ENCODE results near the gene LPCAT2. TPM values are rescaled to one million over a fixed set of nuclear protein-coding genes. Genes with fewer than 3 reads are reported as not detected.

Gene LPCAT2
- total and polyA plus RNA-seq, 8 donors = 16.0 to 30.9 (median 22.9) TPM

DNA sequence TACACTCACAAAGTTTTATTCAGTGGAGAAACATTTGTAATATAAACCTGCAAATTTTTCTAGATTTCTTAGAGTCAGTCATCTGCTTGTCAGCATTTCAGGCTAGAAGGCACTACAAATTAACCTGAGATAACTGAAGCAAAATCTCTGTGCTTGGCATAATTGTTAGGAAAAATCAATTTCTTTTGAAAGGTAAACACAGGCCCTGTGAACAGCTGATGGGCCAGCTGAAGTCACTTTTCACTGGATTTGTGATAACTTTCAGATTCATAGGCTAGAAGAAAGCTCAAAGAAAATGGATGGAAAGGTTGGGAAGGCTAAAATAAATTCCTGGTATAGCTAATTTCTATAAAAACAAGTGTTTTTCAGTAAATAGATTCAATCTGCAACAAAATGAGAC, 112.9 kb downstream of the LPCAT2 start:
- TF ChIP-seq, protein P1, sequence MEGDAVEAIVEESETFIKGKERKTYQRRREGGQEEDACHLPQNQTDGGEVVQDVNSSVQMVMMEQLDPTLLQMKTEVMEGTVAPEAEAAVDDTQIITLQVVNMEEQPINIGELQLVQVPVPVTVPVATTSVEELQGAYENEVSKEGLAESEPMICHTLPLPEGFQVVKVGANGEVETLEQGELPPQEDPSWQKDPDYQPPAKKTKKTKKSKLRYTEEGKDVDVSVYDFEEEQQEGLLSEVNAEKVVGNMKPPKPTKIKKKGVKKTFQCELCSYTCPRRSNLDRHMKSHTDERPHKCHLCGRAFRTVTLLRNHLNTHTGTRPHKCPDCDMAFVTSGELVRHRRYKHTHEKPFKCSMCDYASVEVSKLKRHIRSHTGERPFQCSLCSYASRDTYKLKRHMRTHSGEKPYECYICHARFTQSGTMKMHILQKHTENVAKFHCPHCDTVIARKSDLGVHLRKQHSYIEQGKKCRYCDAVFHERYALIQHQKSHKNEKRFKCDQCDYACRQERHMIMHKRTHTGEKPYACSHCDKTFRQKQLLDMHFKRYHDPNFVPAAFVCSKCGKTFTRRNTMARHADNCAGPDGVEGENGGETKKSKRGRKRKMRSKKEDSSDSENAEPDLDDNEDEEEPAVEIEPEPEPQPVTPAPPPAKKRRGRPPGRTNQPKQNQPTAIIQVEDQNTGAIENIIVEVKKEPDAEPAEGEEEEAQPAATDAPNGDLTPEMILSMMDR (IDR thresholded peaks at IDR 0.05) = no peak
- Histone ChIP-seq H3K27me3 (no peaks in the 10 kb centered on the region), H3K27ac (no peak overlapping the region), H3K4me1 (no peaks in the 10 kb centered on the region), H3K9me3 (peaks cover 0 to 4% of the 10 kb centered on the region in 2 donors), H3K4me3 (no peak overlapping the region), H3K36me3 (no peaks in the 10 kb centered on the region)
- DNase-seq (no peak), ATAC-seq (no peak)
- intact Hi-C loops (cut with DNase I) = no loop called here

DNA sequence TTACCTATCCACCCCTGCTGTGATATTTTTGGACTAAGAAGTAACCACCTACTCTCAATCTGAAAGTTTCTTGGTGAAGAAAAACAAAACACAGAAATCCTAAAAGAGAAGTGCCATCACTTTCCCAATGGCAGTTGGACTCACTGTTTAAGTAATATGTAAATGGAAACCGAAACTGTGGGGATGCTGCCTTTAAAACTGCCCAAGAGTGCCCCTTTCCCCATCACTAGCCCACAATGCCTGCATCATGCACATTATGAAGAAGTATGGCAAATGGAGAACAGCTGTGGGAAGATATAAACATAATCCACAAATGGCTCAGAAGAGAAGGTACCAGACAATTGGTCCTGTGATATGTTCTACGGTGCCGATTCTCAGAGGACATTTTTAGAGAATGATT, 113.4 kb downstream of the LPCAT2 start:
- DNase-seq (no peak), ATAC-seq (no peak)
- Histone ChIP-seq H3K9me3 (peaks cover 0 to 3% of the 10 kb centered on the region in 2 donors), H3K36me3 (no peaks in the 10 kb centered on the region), H3K27ac (no peak overlapping the region), H3K4me3 (no peak overlapping the region), H3K4me1 (no peaks in the 10 kb centered on the region), H3K27me3 (no peaks in the 10 kb centered on the region)
- intact Hi-C loops (cut with DNase I) = no loop called here
- TF ChIP-seq, protein P1 (IDR thresholded peaks at IDR 0.05) = no peak

DNA sequence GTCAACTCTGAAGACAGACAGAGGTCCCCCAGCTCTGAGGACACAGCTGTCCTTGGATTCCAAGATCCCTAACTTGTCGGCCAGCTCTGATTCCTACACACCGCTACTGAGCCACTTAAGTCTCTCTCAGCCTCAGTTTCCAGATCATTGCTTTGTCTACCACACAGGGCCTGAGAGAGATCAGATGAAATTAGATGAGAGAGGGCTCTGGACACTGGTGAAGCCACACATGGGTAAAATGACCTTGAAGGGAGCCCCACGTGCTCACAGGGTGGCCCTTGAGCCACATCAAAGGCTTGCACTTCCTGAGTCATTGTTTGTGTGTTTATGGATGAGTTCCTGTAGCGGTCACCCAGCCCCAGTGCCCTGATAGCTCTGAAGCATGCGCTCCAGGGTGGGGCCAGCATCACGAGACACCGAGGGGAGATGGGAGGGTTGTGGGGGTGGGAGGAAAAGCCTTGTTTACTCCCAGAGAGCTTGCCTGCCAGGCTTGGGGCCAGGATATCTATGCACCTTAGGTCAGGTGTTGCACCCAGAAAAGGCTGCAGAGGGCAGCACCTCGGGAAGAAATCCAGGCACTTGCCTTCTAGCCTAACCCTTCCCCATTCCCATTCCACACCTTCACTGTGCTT, 114.2 kb downstream of the LPCAT2 start:
- TF ChIP-seq, protein P1 (IDR thresholded peaks at IDR 0.05) = no peak
- ATAC-seq = peak; percentile 58
- Histone ChIP-seq H3K36me3 (no peaks in the 10 kb centered on the region), H3K4me3 (no peak overlapping the region), H3K4me1 (no peaks in the 10 kb centered on the region), H3K9me3 (peaks cover 0 to 3% of the 10 kb centered on the region in 2 donors), H3K27ac (no peak overlapping the region), H3K27me3 (no peaks in the 10 kb centered on the region)
- intact Hi-C loops (cut with DNase I) = no loop called here
- DNase-seq = no peak

DNA sequence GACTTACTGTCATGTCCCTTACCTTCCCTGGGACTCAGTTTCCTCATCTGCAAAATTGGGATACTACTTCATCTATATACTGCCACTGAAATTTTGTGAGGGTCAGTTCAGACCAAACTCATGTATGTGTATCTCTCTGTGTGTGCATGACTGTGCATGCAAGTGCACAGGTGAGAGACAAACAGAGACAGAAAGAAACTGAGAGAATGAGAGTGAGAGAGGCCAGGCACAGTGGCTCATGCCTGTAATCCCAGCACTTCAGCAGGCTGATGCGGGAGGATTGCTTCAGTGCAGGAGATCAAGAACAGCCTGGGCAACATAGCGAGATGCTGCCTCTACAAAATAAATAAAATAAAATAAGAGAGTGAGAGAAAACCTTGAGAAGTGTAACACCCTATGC, 114.8 kb downstream of the LPCAT2 start:
- H3K4me1 ChIP-seq = no peaks in the 10 kb centered on the region
- H3K9me3 ChIP-seq = peaks cover 0 to 3% of the 10 kb centered on the region in 2 donors
- H3K4me3 ChIP-seq = no peak overlapping the region
- TF ChIP-seq, protein P1 (IDR thresholded peaks at IDR 0.05) = no peak
- no peak overlapping the region for H3K27ac ChIP-seq
- DNase-seq (no peak), ATAC-seq (no peak)
- no peaks in the 10 kb centered on the region for H3K27me3 ChIP-seq
- no peaks in the 10 kb centered on the region for H3K36me3 ChIP-seq
- intact Hi-C loops (cut with DNase I) = no loop called here

DNA sequence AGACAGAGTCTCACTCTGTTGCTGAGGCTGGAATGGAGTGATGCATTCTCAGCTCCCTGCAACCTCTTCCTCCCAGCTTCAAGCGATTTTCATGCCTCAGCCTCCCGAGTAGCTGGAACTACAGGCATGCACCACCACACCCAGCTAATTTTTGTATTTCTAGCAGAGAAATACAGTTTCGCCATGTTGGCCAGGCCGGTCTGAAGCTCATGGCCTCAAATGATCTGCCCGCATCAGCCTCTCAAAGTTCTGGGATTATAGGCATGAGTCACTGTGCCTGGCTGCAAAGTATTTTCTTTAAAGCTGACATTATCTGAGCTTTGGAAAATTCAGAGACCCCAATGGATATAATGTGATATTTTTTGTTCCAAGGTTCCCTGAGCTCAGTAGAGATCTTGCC, 115.8 kb downstream of the LPCAT2 start:
- ATAC-seq (no peak), DNase-seq (no peak)
- intact Hi-C loops (cut with DNase I) = no loop called here
- no peaks in the 10 kb centered on the region for H3K4me1 ChIP-seq
- peaks cover 0 to 3% of the 10 kb centered on the region in 2 donors for H3K9me3 ChIP-seq
- H3K27ac ChIP-seq = no peak overlapping the region
- H3K4me3 ChIP-seq = no peak overlapping the region
- H3K27me3 ChIP-seq = no peaks in the 10 kb centered on the region
- TF ChIP-seq, protein P1 (IDR thresholded peaks at IDR 0.05) = no peak
- no peaks in the 10 kb centered on the region for H3K36me3 ChIP-seq

Measured in left lung (tissue), 10 donors.